SK-N-SH (cell line): ENCODE results near the gene DMRTA2. TPM values are rescaled to one million over a fixed set of nuclear protein-coding genes. Genes with fewer than 3 reads are reported as not detected.

Experiments
- CTCF ChIA-PET: fragments of 300-600, 350-600 bp; formaldehyde crosslinking; extraction: SDS; loops from one replicate; lab custom pipeline; 2021; lab: Yijun Ruan, JAX
- POLR2A ChIA-PET: fragments of 350-600 bp; sonication (Branson Sonifier 250); formaldehyde crosslinking; extraction: SDS; loops from one replicate; lab custom pipeline; 2020; ENCODE audit warnings: antibody characterized with exemption, inconsistent platforms; lab: Yijun Ruan, JAX
- DNase-seq: peaks from one replicate; pipeline ENCODE4 v3.0.0; 2012
- H2AFZ ChIP-seq: fragments of 200-600 bp; sonication (generic); 2 replicates; pipeline ENCODE4 v1.8.1; 2016; ENCODE audit warnings: antibody characterized with exemption, mild to moderate bottlenecking, low read depth
- H3F3A ChIP-seq: fragments of 200-600 bp; sonication (generic); replicated peaks from 2 replicates; pipeline ENCODE3; 2016; ENCODE audit warnings: antibody characterized with exemption, mild to moderate bottlenecking; ENCODE audit not compliant: insufficient read depth
- H3K27ac ChIP-seq, 2 experiments: fragments of 200-500 bp in 1 of 2; fragments of 200-600 bp in 1 of 2; sonication (Bioruptor generic) in 1 of 2; sonication (generic), shearing (Covaris generic) in 1 of 2; 2 replicates each; pipeline versions ENCODE4 v1.5.1 to v1.6.1; 2014 to 2016; ENCODE audit warnings: low read depth in 2 of 2, inconsistent platforms in 1 of 2, low read length in 1 of 2, mild to moderate bottlenecking in 1 of 2, mixed read lengths in 1 of 2
- H3K27me3 ChIP-seq: fragments of 200-600 bp; sonication (generic), shearing (Covaris generic); 2 replicates; pipeline ENCODE4 v1.6.1; 2016; ENCODE audit warnings: mixed run types; ENCODE audit not compliant: insufficient read depth
- H3K36me3 ChIP-seq, 2 experiments: fragments of 200-500 bp in 1 of 2; fragments of 200-600 bp in 1 of 2; sonication (Bioruptor generic) in 1 of 2; sonication (generic) in 1 of 2; replicated peaks in 1 of 2; 2 replicates each; pipeline versions ENCODE3 to v1.5.1; 2014 to 2016; ENCODE audit warnings: low read length in 1 of 2, mild to moderate bottlenecking in 1 of 2; ENCODE audit not compliant: insufficient read depth in 2 of 2, control insufficient read depth in 1 of 2
- H3K4me1 ChIP-seq, 2 experiments: fragments of 200-500 bp in 1 of 2; fragments of 200-600 bp in 1 of 2; sonication (Bioruptor generic) in 1 of 2; sonication (generic), shearing (Covaris generic) in 1 of 2; 2 replicates each; pipeline versions ENCODE4 v1.5.1 to v1.6.1; 2014 to 2016; ENCODE audit warnings: low read depth in 1 of 2, low read length in 1 of 2, mixed run types in 1 of 2; ENCODE audit not compliant: insufficient read depth in 2 of 2, control insufficient read depth in 1 of 2
- H3K4me2 ChIP-seq: fragments of 200-600 bp; sonication (generic), shearing (Covaris generic); 2 replicates; pipeline ENCODE4 v1.6.1; 2017; ENCODE audit warnings: mixed run types
- H3K4me3 ChIP-seq, 2 experiments: fragments of 200-500 bp in 1 of 2; fragments of 200-600 bp in 1 of 2; sonication (Bioruptor generic) in 1 of 2; sonication (generic), shearing (Covaris generic) in 1 of 2; 2 replicates each; pipeline versions ENCODE4 v1.5.1 to v1.8.1; 2014 to 2016; ENCODE audit warnings: low read depth in 2 of 2, inconsistent platforms in 1 of 2, low read length in 1 of 2, mild to moderate bottlenecking in 1 of 2, mixed read lengths in 1 of 2, moderate library complexity in 1 of 2
- H3K79me2 ChIP-seq: fragments of 200-600 bp; sonication (generic); 2 replicates; pipeline ENCODE4 v1.8.1; 2017; ENCODE audit warnings: mild to moderate bottlenecking; ENCODE audit not compliant: insufficient read depth
- H3K9ac ChIP-seq: fragments of 200-600 bp; sonication (generic); 2 replicates; pipeline ENCODE4 v1.6.1; 2017; ENCODE audit warnings: mixed run types
- H3K9me2 ChIP-seq: fragments of 200-600 bp; sonication (generic); 2 replicates; pipeline ENCODE4 v1.6.1; 2017; ENCODE audit warnings: mixed run types
- H3K9me3 ChIP-seq: fragments of 200-600 bp; sonication (generic); 2 replicates; pipeline ENCODE4 v1.6.1; 2017; ENCODE audit warnings: mixed run types, mild to moderate bottlenecking, moderate library complexity
- H4K20me1 ChIP-seq: fragments of 200-600 bp; sonication (generic); 2 replicates; pipeline ENCODE4 v1.6.1; 2017; ENCODE audit warnings: mild to moderate bottlenecking, mixed run types; ENCODE audit not compliant: insufficient read depth
- CTCF ChIP-seq: fragments of 200-600 bp; sonication (generic); IDR thresholded peaks from 2 replicates; pipeline ENCODE4 v1.6.1; 2017; ENCODE audit warnings: antibody characterized with exemption, mild to moderate bottlenecking, moderate library complexity
- EZH2phosphoT487 ChIP-seq: fragments of 200-600 bp; sonication (generic); IDR thresholded peaks from 2 replicates; pipeline ENCODE4 v1.6.1; 2017; ENCODE audit warnings: low read depth, mixed run types, mild to moderate bottlenecking, antibody characterized with exemption, moderate library complexity, borderline replicate concordance
- FOSL2 ChIP-seq: IDR thresholded peaks from 2 replicates; pipeline ENCODE4 v1.4.0; 2012; ENCODE audit warnings: low read depth, mild to moderate bottlenecking, moderate library complexity, borderline replicate concordance
- FOXJ3 ChIP-seq: sonication (generic); formaldehyde crosslinking; IDR thresholded peaks from 2 replicates; pipeline ENCODE4 v1.5.1; 2020; ENCODE audit warnings: mild to moderate bottlenecking, missing genetic modification reagents
- GABPA ChIP-seq: IDR thresholded peaks from 2 replicates; pipeline ENCODE4 v1.4.0; 2012; ENCODE audit warnings: low read depth, mild to moderate bottlenecking
- GATA2 ChIP-seq: sonication (generic); formaldehyde crosslinking; IDR thresholded peaks from 2 replicates; pipeline ENCODE4 v1.5.0; 2020; ENCODE audit warnings: mild to moderate bottlenecking, missing genetic modification reagents
- JUND ChIP-seq: IDR thresholded peaks from 2 replicates; pipeline ENCODE4 v1.4.0; 2012
- MXI1 ChIP-seq: IDR thresholded peaks from 2 replicates; pipeline ENCODE4 v1.6.1; 2012; ENCODE audit warnings: mild to moderate bottlenecking, low read depth, low read length, improper control_type of control experiment
- PBX3 ChIP-seq: IDR thresholded peaks from 2 replicates; pipeline ENCODE4; 2012
- POLR2AphosphoS5 ChIP-seq: IDR thresholded peaks from 2 replicates; pipeline ENCODE4 v1.6.1; 2012; ENCODE audit warnings: low read depth, low read length
- RCOR1 ChIP-seq: fragments of 150-350 bp; IDR thresholded peaks from 2 replicates; pipeline ENCODE4 v1.6.1; 2017; ENCODE audit warnings: antibody characterized with exemption, low read length
- REST ChIP-seq: IDR thresholded peaks from 2 replicates; pipeline ENCODE4 v1.6.1; 2012; ENCODE audit warnings: mild to moderate bottlenecking, low read depth, low read length, moderate library complexity
- RFX5 ChIP-seq: IDR thresholded peaks from 2 replicates; pipeline ENCODE4 v1.6.1; 2012; ENCODE audit warnings: mild to moderate bottlenecking, improper control_type of control experiment, low read length
- SMC3 ChIP-seq: IDR thresholded peaks from 2 replicates; pipeline ENCODE4 v1.6.1; 2012; ENCODE audit warnings: low read depth, low read length, improper control_type of control experiment
- TCF12 ChIP-seq: IDR thresholded peaks from 2 replicates; pipeline ENCODE4 v1.4.0; 2012
- TEAD4 ChIP-seq: IDR thresholded peaks from 2 replicates; pipeline ENCODE4 v1.4.0; 2012; ENCODE audit warnings: mild to moderate bottlenecking, borderline replicate concordance; ENCODE audit not compliant: insufficient read depth
- USF2 ChIP-seq: fragments of 150-350 bp; IDR thresholded peaks from 2 replicates; pipeline ENCODE4 v1.6.1; 2017; ENCODE audit warnings: antibody characterized with exemption, low read length, low read depth, borderline replicate concordance
- YY1 ChIP-seq: IDR thresholded peaks from 2 replicates; pipeline ENCODE4 v1.4.0; 2012; ENCODE audit warnings: low read depth, mild to moderate bottlenecking
- WGBS: methylation state at CpG from one replicate; pipeline ENCODE4 v1.1.6; 2017; ENCODE audit warnings: low lambda C conversion rate; 5-methylcytosine and 5-hydroxymethylcytosine counted together
- polyA plus RNA-seq, 3 experiments: library from polyadenylated mRNA; depleted of rRNA; stranded (reverse); fragments of >200 nt; gene quantifications; 2 replicates each; pipeline ENCODE4 v1.2.3, GENCODE V29; 2012

The DMRTA2 gene
- polyA plus RNA-seq, 1 of the 3 experiments (the other 2 are of a cell fraction): 0.02 TPM

GRCh38 chr1:50424045-50424883, 1.0 kb upstream of the DMRTA2 start:
- Histone ChIP-seq H3K9me3 (no peaks in the 10 kb centered on the region), H3K4me3 (peak overlapping the region in 1 of 2 experiments; percentile 47; a peak in 2 of 4 replicates), H3K27ac (no peak overlapping the region), H2AFZ (no peak overlapping the region), H3K4me1 (peaks cover 11 to 24% of the 10 kb centered on the region in 2 experiments; a peak in 1 of 4 replicates), H3K27me3 (peaks cover 98% of the 10 kb centered on the region), H3K9me2 (no peaks in the 10 kb centered on the region), H3K4me2 (peak overlapping the region; percentile 70), H3K36me3 (no peaks in the 10 kb centered on the region), H3K9ac (no peak overlapping the region), H3F3A (no peaks in the 10 kb centered on the region), H3K79me2 (no peaks in the 10 kb centered on the region), H4K20me1 (peaks cover 18% of the 10 kb centered on the region; the same call in 1 of the 2 replicates)
- DNase-seq: peak; percentile 54
- ChIA-PET POLR2A (interaction anchor here (0.7 kb wide), 1 partner anchor 107 kb away, joined by 5 read pairs; no protein-coding TSS in a partner anchor), CTCF (interaction anchor here (0.8 to 4.2 kb wide), 7 partner anchors 8 to 125 kb away, joined by 3 to 17 read pairs (median 3); no protein-coding TSS in a partner anchor)
- WGBS: 4% methylated on average over 35 of the region's 35 CpGs
- TF ChIP-seq MXI1: no peak
- peak; percentile 88; the same call in 1 of the 2 replicates for TF ChIP-seq EZH2phosphoT487

GRCh38 chr1:50423670-50424000, 392 bp upstream of the DMRTA2 start:
- no peaks in the 10 kb centered on the region for H3K9me3 ChIP-seq
- no peaks in the 10 kb centered on the region for H3K36me3 ChIP-seq
- peak overlapping the region; percentile 33 to 48; a peak in 3 of 4 replicates for H3K4me3 ChIP-seq
- H3K27me3 ChIP-seq: peaks cover 98% of the 10 kb centered on the region
- peak overlapping the region; percentile 70; the same call in 1 of the 2 replicates for H3K4me2 ChIP-seq
- no peak for TF ChIP-seq RCOR1
- TF ChIP-seq YY1: no peak
- TF ChIP-seq SMC3: no peak
- TF ChIP-seq TEAD4: no peak
- no peak for TF ChIP-seq POLR2AphosphoS5
- no peak for TF ChIP-seq FOSL2
- TF ChIP-seq REST: no peak
- TF ChIP-seq PBX3: no peak
- no peak for TF ChIP-seq GABPA
- no peak for TF ChIP-seq TCF12
- TF ChIP-seq GATA2 (CRISPR knock-in tag): no peak
- TF ChIP-seq RFX5: no peak
- no peak for TF ChIP-seq CTCF
- TF ChIP-seq FOXJ3 (CRISPR knock-in tag): no peak
- no peak for TF ChIP-seq JUND
- no peak for TF ChIP-seq USF2
- TF ChIP-seq, all 33 proteins: peak for 0
- no peak for DNase-seq
- no peak overlapping the region for H3K9ac ChIP-seq
- peaks cover 18% of the 10 kb centered on the region; the same call in 1 of the 2 replicates for H4K20me1 ChIP-seq
- H3F3A ChIP-seq: no peaks in the 10 kb centered on the region
- no peaks in the 10 kb centered on the region for H3K79me2 ChIP-seq
- ChIA-PET POLR2A (interaction anchor here (0.7 kb wide), 1 partner anchor 107 kb away, joined by 5 read pairs; no protein-coding TSS in a partner anchor), CTCF (interaction anchor here (0.8 to 4.2 kb wide), 3 partner anchors 10 to 75 kb away, joined by 3 to 17 read pairs (median 5); no protein-coding TSS in a partner anchor)
- WGBS: 2% methylated on average over 11 of the region's 23 CpGs
- peak overlapping the region; percentile 63; the same call in 1 of the 2 replicates for H2AFZ ChIP-seq
- peaks cover 11 to 29% of the 10 kb centered on the region in 2 experiments; a peak in 1 of 4 replicates for H3K4me1 ChIP-seq
- no peak overlapping the region for H3K27ac ChIP-seq
- H3K9me2 ChIP-seq: no peaks in the 10 kb centered on the region
